Measurements from ENCODE around the gene TANGO2.

Gene TANGO2

DNA sequence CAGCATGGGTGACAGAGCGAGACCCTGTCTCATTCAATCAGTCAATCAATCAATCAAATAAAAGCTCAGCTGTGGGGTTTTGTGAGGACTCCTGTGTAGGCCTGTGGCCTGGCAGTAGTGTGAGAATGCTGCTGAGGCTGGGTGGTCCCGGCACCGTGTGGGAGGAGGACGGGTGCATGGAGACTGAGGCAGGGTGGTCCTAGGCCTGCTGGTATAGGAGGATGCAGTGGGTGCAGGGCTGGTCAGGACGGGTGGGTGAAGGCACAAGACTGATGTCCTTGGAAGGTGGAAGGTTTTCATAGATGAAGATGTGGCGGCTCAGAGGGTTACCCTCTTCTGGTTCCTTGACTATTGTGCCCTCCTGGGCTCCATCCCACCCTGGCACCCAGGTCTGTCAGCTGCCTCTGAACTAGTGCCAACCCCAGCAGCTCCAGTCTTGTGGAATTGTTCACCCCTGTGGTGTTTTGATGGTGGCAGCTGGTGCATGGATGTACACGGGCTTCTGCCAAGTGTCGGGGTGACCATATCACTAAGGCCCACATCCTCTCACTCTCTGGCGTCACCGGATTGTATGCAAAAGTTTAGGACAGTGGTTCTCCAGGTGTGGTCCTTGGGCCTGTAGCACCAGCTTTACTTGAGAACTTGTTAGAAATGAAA lies 23.7 kb downstream of the TANGO2 start:
- DNase-seq (ENCODE audit: low read depth) = no peak

DNA sequence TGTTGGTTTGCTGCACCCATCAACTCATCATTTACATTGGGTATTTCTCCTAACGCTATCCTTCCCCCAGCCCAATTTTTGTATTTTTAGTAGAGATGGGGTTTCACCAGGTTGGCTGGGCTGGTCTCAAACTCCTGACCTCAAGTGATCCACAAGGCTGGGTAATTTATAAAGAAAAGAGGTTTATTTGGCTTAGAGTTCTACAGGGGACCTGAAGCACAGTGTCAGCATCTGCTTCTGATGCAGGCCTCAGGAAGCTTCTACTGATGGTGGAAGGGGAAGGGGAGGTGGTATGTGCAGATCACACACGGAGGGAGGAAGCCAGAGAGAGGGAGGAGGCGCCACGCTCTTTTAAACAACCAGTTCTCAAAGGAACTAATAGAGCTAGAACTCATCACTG lies 25.8 kb downstream of the TANGO2 start:
- no peak for DNase-seq (ENCODE audit: low read depth)

DNA sequence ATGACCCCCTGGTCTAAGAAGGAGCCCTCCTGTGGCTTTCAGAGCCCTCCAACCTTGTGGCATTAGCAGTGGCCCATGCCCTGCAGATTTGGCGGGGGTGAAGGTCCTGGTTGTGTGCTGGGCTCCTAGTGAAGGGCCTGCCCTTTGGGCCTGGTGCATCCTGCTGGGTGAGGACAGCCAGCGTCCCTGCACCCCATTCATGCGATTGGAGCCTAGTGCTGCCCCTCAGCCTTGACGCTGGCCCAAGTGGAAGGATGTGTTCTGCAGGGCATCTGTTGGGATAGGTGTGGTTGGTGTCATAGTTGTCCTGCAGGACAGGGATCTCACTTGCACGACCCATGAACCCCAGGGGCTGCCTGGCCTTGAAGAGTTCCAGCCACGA lies 31.0 kb downstream of the TANGO2 start:
- DNase-seq (ENCODE audit: low read depth) = no peak

DNA sequence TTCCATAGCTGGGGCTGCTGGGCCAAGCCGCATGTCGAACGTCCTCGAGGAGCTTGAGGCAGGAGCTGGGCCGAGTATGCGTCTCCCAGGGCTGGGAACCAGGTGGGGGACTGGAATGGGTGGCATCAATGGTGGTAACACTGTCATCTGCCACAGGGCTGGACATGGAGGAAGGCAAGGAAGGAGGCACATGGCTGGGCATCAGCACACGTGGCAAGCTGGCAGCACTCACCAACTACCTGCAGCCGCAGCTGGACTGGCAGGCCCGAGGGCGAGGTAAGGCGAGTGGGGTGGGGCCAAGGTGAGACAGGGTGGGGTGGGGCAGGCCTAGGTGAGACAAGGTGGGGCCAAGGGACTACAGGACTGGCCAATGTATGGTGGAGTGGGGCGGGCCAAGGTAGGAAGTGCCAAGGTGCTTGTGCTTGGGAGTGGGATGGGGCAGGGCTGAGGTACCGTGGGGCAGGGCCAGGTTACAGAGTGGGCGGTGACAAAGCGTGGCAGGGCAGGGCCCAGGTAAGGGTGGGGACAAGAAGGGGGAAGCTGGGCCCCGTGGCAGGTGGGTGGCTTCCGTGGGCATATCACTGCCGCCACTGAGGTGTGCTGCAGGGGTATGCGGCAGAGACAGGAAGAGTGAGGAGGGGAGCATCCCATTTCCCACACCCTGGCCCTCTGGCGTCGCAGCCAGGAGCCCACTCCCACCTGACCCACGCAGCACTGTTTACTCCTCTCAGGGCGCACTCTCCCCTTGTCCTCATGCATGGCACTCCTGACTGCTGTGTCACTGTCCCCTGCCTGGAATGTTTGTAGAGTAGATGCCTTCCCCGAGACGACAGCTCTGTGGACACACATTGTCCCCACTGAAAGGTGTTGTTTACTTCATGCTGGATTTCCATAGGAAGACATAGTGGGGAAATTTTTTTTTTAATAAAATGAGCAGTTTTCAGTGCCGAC lies 31.7 kb downstream of the TANGO2 start:
- DNase-seq (ENCODE audit: low read depth) = no peak

DNA sequence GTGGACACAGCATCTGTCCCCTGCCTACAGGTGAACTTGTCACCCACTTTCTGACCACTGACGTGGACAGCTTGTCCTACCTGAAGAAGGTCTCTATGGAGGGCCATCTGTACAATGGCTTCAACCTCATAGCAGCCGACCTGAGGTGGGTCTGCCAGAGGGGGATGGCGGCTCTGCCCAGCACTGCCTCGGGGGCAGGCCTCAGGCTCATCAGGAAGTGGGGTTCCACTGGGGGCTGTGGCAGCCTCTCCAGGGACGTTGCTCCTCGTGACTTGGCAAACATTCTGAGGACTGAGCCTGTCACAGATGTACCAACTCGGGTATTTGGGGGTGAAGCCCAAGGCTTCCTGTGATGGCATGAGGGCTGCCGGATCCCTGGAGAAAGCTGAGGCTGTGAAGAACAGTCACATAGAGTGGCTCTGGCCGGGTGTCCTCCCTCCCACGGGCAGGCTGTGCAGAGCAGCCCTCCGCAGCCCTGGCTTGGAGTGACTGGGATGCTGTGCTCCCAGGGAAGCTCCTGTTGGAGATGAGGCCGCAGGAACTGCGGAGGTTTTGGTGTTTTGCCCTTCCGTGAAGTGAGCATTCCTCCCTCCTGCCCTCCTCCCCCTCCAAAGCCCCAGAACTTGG lies 32.6 kb downstream of the TANGO2 start:
- DNase-seq (ENCODE audit: low read depth) = no peak

DNA sequence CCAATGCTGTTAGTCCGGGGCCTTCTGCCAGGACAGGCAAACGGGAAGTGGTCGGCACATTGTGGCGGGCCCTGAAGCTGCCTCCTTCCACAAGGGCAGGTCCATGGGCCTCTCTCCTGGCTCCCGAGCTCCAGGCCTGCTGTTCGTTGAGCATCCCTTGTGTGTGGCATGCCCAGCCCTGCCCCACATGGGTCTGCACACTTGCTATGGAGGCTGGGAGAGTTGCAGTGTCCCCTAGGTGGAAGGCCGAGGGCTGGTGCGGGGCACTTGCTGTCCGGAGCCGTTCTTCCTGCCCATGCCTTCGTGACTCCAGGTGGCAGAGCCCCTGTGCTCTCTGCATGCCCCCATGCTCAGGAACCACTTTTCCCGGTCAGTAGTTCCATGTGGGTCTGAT lies 33.1 kb downstream of the TANGO2 start:
- no peak for DNase-seq (ENCODE audit: low read depth)

DNA sequence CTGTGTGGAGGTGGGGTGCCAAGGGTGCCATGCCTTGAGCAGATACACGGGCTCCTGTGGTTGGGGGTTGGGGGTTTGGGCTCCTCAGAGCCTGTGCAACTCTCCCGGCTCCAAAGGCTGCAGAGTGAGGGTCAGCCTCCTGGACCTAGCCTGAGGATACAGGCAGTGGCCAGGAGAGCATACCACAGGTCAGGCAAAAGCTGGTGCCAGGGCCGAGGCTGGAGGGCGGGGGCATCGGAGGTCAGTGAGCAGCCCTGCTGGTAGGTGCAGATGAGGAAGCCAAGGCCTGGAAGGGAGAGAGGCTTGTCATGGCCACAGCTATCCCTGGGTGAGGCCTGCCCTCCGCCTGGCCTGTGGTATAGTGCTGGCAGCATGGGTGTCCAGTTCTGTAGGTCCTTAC lies 33.6 kb downstream of the TANGO2 start:
- DNase-seq (ENCODE audit: low read depth) = no peak

DNA sequence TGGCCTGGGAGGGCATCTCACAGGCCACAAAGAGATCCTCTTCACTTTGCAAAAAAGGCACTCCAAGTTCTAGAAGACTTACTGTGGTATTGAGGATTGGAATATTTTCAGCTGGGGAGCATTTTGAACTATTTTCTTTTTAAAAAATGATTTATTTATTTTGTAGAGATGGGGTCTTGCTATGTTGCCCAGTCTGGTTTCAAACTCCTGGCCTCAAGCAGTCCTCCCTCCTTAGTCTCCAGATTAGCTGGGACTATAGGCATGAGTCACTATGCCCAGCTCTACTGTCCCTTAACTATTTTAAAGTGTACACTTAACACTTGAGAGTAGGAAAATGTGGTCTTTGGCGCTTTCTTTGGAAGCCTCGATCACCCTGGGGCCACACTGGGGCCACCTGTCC lies 34.2 kb downstream of the TANGO2 start:
- no peak for DNase-seq (ENCODE audit: low read depth)

DNA sequence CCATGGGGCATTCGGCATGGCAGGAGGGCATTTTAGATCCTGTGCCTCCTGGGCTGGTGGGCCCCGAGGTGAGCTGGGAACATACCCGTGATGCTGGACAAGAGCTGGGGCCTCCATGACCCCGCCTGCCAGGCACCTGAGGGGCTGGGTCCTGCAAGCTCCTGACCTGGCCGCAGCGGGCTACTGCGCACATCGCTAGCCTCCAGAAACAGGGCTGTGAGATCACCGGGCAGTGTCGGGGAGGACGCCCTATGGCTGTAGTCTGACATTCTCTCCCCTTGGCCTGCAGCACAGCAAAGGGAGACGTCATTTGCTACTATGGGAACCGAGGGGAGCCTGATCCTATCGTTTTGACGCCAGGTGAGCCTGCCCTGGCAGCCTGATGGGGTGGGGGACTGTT lies 34.7 kb downstream of the TANGO2 start:
- no peak for DNase-seq (ENCODE audit: low read depth)

DNA sequence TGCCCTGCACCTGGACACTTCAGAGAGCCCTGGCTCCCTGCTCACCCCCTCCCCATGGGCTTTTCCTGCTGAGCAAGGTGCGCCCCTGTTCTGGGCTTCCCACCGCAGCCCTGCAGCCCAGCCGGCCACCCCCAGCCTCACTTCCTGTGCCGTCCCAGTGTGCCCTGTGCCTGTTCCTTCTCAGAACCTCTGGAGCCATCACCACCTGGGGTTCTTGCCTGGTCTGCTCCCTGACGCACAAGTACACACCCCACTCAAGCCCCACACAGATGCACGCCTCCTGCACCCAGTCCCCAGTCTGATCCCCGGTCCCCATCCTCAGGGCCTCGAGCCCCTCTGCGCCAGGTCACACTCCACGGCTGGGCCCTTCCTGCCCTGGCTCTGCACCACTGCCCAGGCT lies 35.3 kb downstream of the TANGO2 start:
- no peak for DNase-seq (ENCODE audit: low read depth)

DNA sequence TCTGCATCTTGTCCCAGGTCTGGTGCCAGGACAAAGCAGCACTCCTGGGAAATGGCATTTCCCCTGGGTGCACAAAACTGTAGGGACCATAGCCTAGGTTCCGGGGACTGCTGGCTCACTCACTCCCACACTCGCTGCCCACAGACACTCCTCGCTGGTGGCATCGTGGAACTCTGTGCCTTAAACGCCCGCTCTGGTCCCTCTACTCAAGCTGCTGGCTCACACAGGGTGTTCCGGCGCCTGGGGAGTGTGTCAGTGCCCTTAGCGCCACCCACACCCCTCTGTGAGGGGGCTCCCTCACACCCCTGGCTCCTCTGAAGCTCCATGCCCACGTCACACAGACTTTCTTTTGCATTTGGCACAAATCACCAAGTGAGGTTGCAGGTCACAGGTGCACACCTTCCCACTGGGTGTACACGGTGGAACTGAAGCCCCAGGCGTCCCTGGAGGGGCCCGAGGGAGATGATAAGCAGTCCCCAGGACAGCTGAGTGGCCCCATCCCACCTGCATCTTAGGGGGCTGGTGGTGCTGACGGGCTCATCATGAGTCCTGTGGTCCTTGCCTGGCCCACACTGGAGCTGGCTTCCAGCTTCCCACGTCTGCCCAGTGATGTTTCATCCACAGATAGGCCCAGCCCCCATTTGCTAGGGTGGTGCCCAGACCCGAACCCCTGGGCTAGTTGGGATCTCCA lies 35.9 kb downstream of the TANGO2 start:
- no peak for DNase-seq (ENCODE audit: low read depth)

DNA sequence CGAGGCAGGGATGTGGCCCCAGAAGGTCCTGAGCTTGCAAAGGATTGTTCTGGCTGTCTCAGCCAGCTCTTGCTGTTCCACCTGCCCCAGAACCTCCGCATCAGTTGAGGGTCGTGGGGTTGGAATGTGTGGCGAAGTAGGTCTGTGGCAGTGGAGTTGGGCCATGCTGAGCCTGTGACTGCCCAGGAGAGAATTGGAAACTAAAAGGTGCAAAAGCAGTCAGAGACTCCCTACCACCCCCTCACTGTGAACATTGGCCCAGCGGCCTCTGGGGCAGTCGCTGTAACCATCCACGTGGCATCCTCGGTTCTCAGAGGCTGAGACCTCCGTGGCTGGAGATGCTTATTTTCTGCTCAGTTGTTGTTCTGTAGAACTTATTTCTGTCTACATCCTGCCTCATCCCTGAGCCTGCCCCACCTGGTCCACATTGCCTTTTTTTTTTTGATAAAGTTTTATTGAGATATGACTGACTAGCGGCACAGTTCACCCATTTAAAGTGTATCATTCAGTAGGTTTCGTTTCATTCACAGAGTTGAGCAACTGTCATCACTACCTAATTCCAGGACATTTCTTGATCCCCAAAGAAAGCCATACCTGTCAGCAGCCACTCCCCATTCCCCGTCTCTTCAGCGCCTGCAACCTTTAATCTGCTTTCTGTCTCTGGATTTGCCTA lies 36.8 kb downstream of the TANGO2 start:
- no peak for DNase-seq (ENCODE audit: low read depth)

DNA sequence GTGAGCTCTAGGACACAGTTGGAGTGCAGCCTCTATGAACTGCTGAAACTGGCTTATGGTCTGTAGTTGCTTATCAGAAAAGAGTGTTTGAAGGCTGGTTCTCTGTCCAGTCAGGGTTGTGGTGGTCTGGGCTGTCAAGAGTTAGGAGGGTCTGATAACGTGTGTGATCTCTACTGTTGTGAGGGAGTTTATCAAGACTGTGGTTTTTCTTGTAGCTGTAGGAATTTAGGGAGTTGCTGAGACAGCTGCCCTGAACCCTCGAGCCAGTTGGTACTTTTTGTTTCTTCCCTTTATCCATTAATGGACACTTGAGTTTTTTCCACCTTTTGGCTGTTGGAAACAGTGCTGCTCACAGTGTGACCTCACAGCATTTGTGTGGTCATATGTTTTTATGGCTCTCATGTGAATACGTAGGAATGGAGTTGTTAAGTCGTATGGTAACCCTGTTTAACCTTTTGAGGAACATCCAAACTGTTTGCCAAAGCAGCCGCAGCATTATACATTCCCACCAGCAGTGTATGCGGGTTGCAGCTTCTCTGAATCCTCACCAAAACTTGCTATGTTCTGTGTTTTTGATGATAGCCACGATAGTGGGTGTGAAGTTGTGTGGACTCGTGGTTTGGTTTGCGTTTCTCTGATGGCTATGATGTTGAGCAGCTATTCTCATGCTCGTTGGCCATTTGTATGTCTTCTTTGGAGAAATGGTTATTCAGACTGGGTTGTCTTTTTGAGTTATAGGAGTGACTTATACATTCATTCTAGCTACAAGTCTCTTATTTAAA lies 38.3 kb downstream of the TANGO2 start:
- no peak for DNase-seq (ENCODE audit: low read depth)

DNA sequence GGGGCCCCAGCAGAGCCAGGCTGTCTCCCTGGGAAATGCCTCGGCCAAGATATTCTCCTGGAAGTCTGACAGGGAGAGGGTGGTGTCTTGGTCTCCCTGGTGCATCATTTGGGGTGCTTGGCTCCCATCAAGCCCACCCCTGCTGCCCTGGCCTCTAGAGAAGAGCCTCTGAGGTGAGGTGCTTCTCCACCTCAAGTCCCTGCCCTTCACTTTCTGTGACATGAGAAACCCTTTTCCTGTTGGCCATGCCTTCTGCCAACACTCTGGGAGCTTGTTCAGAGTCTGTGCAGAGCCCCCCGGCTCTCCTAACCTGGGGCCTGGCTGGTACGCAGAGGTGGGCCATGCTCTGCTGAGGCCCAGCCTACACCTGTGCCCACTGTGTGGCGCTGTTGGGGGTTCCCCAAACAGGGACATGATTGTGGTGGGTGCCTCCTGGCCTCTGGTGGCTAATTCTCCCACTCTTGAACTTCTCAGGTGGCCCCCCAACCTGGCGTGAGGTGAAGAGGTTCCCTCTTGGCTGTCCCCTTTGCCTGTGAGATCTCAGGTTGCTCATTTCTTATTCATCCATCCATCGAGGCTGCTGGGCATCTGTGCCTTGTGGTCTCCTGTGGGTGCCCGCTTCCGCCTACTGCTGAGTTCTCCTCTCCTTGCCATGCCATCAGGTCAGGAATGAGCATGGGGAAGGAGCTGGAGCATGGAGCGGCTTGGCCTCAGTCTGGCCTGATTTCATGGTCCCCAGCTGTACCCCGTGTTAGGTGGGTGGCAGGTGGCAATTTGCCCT lies 40.0 kb downstream of the TANGO2 start:
- no peak for DNase-seq (ENCODE audit: low read depth)

DNA sequence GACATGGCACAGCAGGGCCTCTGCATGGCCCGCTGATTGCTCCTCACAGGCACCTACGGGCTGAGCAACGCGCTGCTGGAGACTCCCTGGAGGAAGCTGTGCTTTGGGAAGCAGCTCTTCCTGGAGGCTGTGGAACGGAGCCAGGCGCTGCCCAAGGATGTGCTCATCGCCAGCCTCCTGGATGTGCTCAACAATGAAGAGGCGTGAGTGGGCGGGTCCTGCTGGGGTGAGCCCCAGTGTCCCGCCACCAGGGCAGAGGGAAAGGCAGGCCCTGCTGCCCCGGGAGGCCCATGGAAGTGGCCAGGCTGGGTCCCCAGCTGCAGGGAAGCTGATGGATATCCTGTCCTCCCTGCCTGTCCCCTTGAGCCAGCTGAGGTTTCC lies 40.6 kb downstream of the TANGO2 start:
- DNase-seq (ENCODE audit: low read depth) = no peak

DNA sequence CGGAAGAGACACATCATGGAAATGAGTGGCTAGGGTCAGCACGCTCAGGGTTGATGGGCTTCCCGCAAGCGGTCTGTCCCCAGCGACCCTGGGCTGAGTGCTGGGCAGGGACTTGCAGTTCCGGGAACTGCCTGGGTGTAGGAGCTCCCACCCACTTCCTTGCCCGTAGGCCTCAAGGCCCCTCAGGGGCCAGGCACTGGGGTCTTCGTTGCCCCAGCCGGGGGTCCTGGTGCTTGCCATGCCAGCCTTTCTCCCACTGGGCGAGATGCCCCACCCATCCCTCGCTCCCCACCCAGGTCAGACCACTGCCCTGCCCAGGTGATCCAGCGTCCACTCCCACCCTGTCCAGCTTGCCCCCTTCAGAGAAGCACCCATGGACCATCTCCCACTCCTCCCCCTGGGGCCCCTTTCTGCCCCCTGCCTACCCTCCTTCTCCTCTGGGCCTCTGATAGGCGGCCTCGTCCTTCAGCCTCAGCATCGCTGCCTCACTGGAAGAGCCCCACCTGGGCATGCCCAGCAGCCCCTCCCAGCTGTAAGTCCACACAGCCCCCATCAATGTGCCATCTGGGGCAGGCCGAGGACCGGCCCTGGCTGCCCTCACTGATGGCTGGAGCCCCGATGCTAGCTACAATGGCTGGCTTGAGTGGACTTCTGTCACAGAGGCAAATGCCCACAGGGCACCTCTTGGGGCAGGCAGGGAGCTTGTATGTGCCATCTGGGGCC lies 41.3 kb downstream of the TANGO2 start:
- DNase-seq (ENCODE audit: low read depth) = no peak

DNA sequence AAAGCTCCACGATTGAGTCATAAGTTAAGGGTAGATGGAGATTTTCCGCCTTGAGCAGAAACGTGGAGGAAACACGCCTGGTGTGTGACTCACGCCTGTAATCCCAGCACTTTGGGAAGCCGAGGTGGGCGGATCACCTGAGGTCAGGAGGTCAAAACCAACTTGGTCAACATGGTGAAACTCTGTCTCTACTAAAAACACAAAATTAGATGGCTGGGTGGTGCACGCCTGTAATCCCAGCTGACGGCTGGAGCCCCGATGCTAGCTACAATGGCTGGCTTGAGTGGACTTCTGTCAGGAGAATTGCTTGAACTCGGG lies 41.8 kb downstream of the TANGO2 start:
- no peak for DNase-seq (ENCODE audit: low read depth)

DNA sequence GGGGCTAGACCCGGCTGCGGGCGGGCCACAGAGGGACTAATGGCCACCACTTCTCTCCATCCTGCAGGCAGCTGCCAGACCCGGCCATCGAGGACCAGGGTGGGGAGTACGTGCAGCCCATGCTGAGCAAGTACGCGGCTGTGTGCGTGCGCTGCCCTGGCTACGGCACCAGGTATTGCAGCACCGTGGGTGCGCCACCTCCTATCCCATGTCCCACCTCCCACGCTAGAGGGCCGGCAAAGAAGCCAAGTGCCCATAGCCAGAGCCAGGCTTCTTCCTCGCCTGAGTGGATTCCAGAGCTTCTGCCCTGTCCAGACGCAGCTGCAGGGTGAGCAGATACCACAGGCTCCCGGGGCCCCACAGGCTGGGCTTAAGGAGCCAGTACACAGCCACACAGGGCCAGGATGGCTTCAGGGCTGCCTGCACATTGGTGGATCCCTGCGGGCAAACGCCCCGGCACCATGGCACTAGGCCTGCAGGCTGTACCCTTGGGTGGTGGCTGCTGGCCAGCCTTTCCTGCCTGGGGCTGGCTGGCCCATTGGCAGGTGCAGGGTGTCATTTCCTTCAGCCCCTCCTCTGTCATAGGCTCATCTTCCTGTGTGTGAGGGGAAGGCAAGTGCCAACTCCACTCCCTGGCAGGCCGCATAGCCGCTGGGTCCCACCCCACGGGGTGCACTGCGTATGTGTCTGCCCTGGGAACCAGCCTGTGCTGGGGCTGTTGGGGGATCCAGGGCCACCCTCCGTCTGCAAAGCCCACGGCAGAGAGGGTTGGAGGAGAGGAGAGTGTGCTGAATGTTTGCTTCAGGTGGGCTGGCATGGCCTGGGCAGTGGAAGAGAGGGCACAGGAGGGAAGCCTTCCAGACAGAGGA lies 42.6 kb downstream of the TANGO2 start:
- no peak for DNase-seq (ENCODE audit: low read depth)

DNA sequence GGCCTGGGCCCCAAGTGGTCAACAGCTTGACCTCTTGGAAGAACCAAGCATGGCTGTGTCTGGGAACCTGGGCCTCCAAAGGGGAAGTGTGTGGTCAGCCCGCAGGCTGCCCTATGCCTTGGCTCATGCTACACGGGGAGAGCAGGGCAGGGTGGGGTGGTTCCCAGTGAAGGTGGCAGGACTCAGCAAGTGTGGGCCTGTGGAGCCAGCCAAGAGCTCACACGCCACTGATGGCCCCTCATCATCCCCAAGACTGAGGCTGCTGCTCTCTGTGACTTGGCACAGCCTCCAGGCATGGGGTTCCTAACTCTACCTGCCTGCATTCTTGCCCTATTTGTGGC lies 43.2 kb downstream of the TANGO2 start:
- no peak for DNase-seq (ENCODE audit: low read depth)

All from stimulated activated CD8-positive, alpha-beta memory T cell treated with anti-CD3 and anti-CD28 coated beads, Interleukin-4, amount 100 ng/mL, for 24 hours (primary cell).